BLaER1 (cell line): ENCODE results near the gene GSTP1.
"Not testable (repeated sequence)": the region's sequence is repeated elsewhere in the genome, so short reads cannot be mapped to it uniquely, and the experiment has no call there.

Experiments used
- H3K27ac ChIP-seq: shearing (Covaris generic); formaldehyde crosslinking; 2 replicates; pipeline ENCODE4 v1.8.1; 2022
- H3K27me3 ChIP-seq: shearing (Covaris generic); formaldehyde crosslinking; 2 replicates; pipeline ENCODE4 v1.8.1; 2022
- H3K36me3 ChIP-seq: shearing (Covaris generic); formaldehyde crosslinking; 2 replicates; pipeline ENCODE4 v1.8.1; 2022
- H3K4me1 ChIP-seq: shearing (Covaris generic); formaldehyde crosslinking; 2 replicates; pipeline ENCODE4 v1.8.1; 2022
- H3K4me2 ChIP-seq: shearing (Covaris generic); formaldehyde crosslinking; 2 replicates; pipeline ENCODE4 v1.8.1; 2022
- H3K4me3 ChIP-seq: shearing (Covaris generic); formaldehyde crosslinking; 2 replicates; pipeline ENCODE4 v1.8.1; 2022
- H3K9ac ChIP-seq: shearing (Covaris generic); formaldehyde crosslinking; 2 replicates; pipeline ENCODE4 v1.8.1; 2022
- H3K9me3 ChIP-seq: shearing (Covaris generic); formaldehyde crosslinking; 2 replicates; pipeline ENCODE4 v1.8.1; 2022
- H4K20me1 ChIP-seq: shearing (Covaris generic); formaldehyde crosslinking; 2 replicates; pipeline ENCODE4 v1.8.1; 2022
- Cebpa-rat ChIP-seq: shearing (Covaris generic); IDR thresholded peaks from 2 replicates; pipeline ENCODE4 v1.8.1; 2022

Gene GSTP1

DNA sequence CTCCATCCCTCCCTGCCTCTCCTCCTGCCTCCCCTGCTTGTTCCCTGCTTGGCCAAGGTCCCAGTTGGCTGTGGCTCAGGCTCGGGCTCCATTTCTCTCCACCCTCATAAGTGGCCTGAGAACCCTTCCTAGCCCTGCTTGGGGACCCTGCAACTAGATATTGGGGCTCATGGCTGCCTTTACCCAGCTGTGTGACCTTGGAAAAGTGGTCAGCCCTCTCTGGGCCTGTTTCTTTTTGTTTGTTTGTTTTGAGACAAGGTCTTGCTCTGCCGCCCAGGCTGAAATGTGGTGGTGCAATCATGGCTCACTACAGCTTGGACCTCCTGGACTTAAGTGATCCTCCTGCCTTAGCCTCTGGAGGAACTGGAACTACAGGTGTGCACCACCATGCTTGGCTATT lies 40.0 kb upstream of the GSTP1 start:
- H3K9ac ChIP-seq: no peak overlapping the region
- no peak overlapping the region for H3K4me3 ChIP-seq
- peak overlapping the region; percentile 35; the same call in 1 of the 2 replicates for H3K27ac ChIP-seq
- H3K4me1 ChIP-seq: peaks cover 54% of the 10 kb centered on the region
- 0 out of 2 replicates have a peak, but pooled peaks cover 5% of the 10 kb centered on the region for H3K9me3 ChIP-seq
- no peaks in the 10 kb centered on the region for H3K36me3 ChIP-seq
- H3K4me2 ChIP-seq: peak overlapping the region; percentile 24; the same call in 1 of the 2 replicates
- H4K20me1 ChIP-seq: no peaks in the 10 kb centered on the region
- no peak for TF ChIP-seq Cebpa-rat
- no peaks in the 10 kb centered on the region for H3K27me3 ChIP-seq

GRCh38 chr11:67544616-67545242 lies 38.9 kb upstream of the GSTP1 start:
- H3K27ac ChIP-seq: peak overlapping the region; percentile 54

DNA sequence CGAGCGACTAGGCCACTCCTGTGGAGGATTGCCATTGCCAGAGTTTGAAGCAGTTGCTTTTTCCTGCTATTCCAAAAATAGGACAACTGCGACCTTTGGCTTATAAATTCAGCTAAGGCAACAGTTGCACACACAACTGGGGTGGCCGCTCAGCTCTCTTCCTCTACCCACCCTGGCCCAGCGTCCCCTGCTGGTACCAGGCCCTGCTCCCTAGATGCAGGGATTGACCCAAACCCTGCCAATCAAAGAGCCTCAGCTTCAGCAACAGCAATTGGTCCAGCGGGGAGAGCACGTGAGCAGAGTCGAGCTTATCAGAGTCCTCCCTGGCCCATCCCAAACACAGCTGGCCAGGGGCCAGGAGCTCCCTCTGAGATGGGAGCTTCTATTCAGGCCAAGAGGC lies 38.3 kb upstream of the GSTP1 start:
- H3K27ac ChIP-seq: peak overlapping the region; percentile 54
- H3K27me3 ChIP-seq: no peaks in the 10 kb centered on the region
- H3K4me1 ChIP-seq: peaks cover 52% of the 10 kb centered on the region
- no peak for TF ChIP-seq Cebpa-rat
- peak overlapping the region; percentile 58 for H3K4me2 ChIP-seq
- no peak overlapping the region; the same call in 1 of the 2 replicates for H3K9ac ChIP-seq
- H4K20me1 ChIP-seq: no peaks in the 10 kb centered on the region
- H3K9me3 ChIP-seq: peaks cover 10% of the 10 kb centered on the region
- no peak overlapping the region for H3K4me3 ChIP-seq
- H3K36me3 ChIP-seq: no peaks in the 10 kb centered on the region

More at GRCh38 chr11:67544616-67545242, 38.9 kb upstream of the GSTP1 start:
- no peaks in the 10 kb centered on the region for H3K36me3 ChIP-seq
- TF ChIP-seq Cebpa-rat: no peak
- no peaks in the 10 kb centered on the region for H4K20me1 ChIP-seq
- H3K4me3 ChIP-seq: no peak overlapping the region
- H3K4me2 ChIP-seq: peak overlapping the region; percentile 58
- H3K4me1 ChIP-seq: peaks cover 54% of the 10 kb centered on the region
- H3K9ac ChIP-seq: no peak overlapping the region; the same call in 1 of the 2 replicates
- 0 out of 2 replicates have a peak, but pooled peaks cover 5% of the 10 kb centered on the region for H3K9me3 ChIP-seq
- H3K27me3 ChIP-seq: no peaks in the 10 kb centered on the region

- H3K27ac ChIP-seq, H3K36me3 ChIP-seq, H3K9ac ChIP-seq, H4K20me1 ChIP-seq, H3K27me3 ChIP-seq, H3K4me2 ChIP-seq, H3K4me3 ChIP-seq: not testable (repeated sequence)
- Histone ChIP-seq H3K4me1 (peaks cover 37% of the 10 kb centered on the region), H3K9me3 (peaks cover 37% of the 10 kb centered on the region)
These were observed 35.5 kb upstream of the GSTP1 start for GRCh38 chr11:67548112-67548511.

- no peaks in the 10 kb centered on the region for H4K20me1 ChIP-seq
- peaks cover 38% of the 10 kb centered on the region for H3K9me3 ChIP-seq
- H3K36me3 ChIP-seq: no peaks in the 10 kb centered on the region
- no peak for TF ChIP-seq Cebpa-rat
- no peak overlapping the region for H3K4me2 ChIP-seq
- H3K27me3 ChIP-seq: no peaks in the 10 kb centered on the region
- H3K9ac ChIP-seq: no peak overlapping the region
- H3K27ac ChIP-seq: no peak overlapping the region
- H3K4me1 ChIP-seq: peaks cover 32% of the 10 kb centered on the region
- H3K4me3 ChIP-seq: no peak overlapping the region
These were observed 35.0 kb upstream of the GSTP1 start for GRCh38 chr11:67548555-67549110.

- Histone ChIP-seq H3K9ac (no peak overlapping the region), H3K27ac (no peak overlapping the region), H3K27me3 (no peaks in the 10 kb centered on the region), H3K36me3 (no peaks in the 10 kb centered on the region), H3K4me3 (no peak overlapping the region), H3K4me1 (peaks cover 7% of the 10 kb centered on the region), H3K9me3 (peaks cover 38% of the 10 kb centered on the region), H3K4me2 (no peak overlapping the region), H4K20me1 (no peaks in the 10 kb centered on the region)
- TF ChIP-seq Cebpa-rat: no peak
These were observed 32.5 kb upstream of the GSTP1 start for GRCh38 chr11:67551127-67551526.

- H3K9ac ChIP-seq, H4K20me1 ChIP-seq, H3K4me3 ChIP-seq, H3K4me2 ChIP-seq, H3K36me3 ChIP-seq, H3K27me3 ChIP-seq, H3K27ac ChIP-seq, H3K4me1 ChIP-seq: not testable (repeated sequence)
- H3K9me3 ChIP-seq: peaks cover 38% of the 10 kb centered on the region
These were observed 31.9 kb upstream of the GSTP1 start for GRCh38 chr11:67551697-67552096.

DNA sequence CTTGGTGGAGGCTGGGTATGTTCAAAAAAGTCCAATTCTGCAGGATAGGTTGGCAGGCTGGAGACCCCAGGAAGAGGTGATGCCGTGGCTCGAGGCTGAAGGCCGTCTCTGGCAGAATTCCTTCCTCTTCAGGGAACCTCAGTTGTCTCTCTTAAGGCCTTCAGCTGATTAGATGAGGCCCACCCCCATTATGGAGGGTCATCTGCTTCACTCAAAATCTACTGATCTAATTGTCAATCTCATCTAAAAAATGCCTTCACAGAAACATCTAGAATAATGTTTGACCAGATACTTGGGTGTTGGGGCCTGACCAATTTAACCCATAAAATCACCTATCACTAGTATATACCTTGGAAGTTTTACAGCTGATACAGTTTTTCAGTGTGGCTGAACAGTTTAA lies 27.4 kb upstream of the GSTP1 start:
- no peak overlapping the region for H3K9ac ChIP-seq
- no peaks in the 10 kb centered on the region for H3K27me3 ChIP-seq
- no peak overlapping the region for H3K27ac ChIP-seq
- no peak overlapping the region for H3K4me3 ChIP-seq
- peaks cover 18% of the 10 kb centered on the region for H3K9me3 ChIP-seq
- no peaks in the 10 kb centered on the region for H4K20me1 ChIP-seq
- peaks cover 43% of the 10 kb centered on the region for H3K4me1 ChIP-seq
- H3K36me3 ChIP-seq: no peaks in the 10 kb centered on the region
- H3K4me2 ChIP-seq: no peak overlapping the region
- no peak for TF ChIP-seq Cebpa-rat

DNA sequence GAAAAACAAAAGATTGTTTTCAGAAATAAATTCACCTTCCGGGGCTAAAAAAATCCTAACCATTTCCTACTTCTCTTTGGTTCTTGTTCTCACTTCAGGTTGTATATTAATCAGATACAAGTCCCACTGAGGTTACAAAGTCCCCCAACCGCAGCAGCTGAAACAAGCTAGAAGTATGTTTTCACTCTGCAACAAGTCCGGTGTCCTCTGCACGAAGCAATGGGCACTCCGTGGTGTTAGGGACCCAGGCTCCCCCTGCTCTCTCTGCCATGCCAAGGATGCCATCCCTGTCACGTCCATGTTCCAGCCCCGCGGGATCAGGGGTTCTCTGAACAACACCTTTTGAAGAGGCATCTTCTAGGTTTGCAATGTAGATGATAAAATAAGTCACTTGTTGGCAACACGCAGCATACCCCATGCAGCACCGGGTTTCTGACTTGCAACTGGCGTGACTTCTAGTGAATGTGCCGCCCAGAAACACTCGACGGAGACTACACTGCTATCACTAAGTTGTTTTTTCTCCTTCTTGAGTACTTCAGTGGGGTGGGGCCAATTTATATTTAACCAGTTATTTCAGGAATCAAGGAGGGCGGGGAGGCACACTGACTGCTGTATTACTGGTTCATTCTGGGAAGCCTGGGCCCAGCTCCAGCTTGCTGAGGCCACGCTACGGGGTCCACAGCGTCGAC lies 25.4 kb upstream of the GSTP1 start:
- no peaks in the 10 kb centered on the region for H4K20me1 ChIP-seq
- H3K4me3 ChIP-seq: no peak overlapping the region
- no peaks in the 10 kb centered on the region for H3K36me3 ChIP-seq
- peaks cover 63% of the 10 kb centered on the region for H3K4me1 ChIP-seq
- no peaks in the 10 kb centered on the region for H3K27me3 ChIP-seq
- H3K9me3 ChIP-seq: no peaks in the 10 kb centered on the region; the same call in 1 of the 2 replicates
- H3K4me2 ChIP-seq: peak overlapping the region; percentile 32
- TF ChIP-seq Cebpa-rat: no peak
- no peak overlapping the region for H3K27ac ChIP-seq
- H3K9ac ChIP-seq: no peak overlapping the region

DNA sequence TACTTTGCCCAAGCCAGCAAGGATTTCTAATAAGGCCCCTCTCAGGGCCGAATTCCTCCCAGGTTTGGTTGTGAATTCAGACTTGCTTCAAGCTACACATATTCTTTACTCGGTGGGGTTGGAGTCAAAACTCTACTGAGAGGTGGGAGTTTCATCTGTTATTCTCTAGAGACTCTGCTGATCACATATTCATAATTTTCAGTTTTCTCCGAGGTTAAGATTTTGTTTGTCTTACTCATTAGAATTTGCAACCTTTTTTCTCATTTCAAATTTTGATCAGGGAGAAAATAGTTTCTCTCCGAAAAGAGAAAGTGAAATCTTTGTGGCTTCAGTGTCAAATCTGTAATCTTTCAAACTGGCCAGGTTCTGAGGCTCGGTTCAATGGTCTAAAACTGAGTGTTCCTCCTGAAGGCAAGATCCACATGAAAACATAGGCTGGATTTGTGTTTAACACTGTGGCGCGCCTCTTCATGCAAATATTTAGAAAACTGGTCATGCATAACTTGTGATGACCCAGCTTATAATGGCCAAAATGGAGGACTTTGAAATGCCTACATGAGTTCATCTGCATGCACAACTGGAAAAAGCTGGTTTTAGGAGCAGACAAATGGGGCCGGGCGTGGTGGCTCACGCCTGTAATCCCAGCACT lies 21.5 kb upstream of the GSTP1 start:
- H3K36me3 ChIP-seq: no peaks in the 10 kb centered on the region
- peak overlapping the region; percentile 75 for H3K27ac ChIP-seq
- no peaks in the 10 kb centered on the region for H3K9me3 ChIP-seq
- H3K4me3 ChIP-seq: peak overlapping the region; percentile 32; the same call in 1 of the 2 replicates
- peak overlapping the region; percentile 59; the same call in 1 of the 2 replicates for H3K9ac ChIP-seq
- H4K20me1 ChIP-seq: no peaks in the 10 kb centered on the region
- H3K27me3 ChIP-seq: no peaks in the 10 kb centered on the region
- peak overlapping the region; percentile 69 for H3K4me2 ChIP-seq
- H3K4me1 ChIP-seq: peaks cover 72% of the 10 kb centered on the region
- TF ChIP-seq Cebpa-rat: no peak
